K562 (cell line): ENCODE measurements around the gene MIX23. TPM values are rescaled to one million over a fixed set of nuclear protein-coding genes. Genes with fewer than 3 reads are reported as not detected.

ENCODE experiments used
- ATAC-seq: fragments of 200-7000 bp; cut with Tn5 transposase; 3 replicates; pipeline ENCODE4 v1.9.1; 2020; ENCODE audit warnings: moderate library complexity
- BruUV-seq: library from RNA; stranded (reverse); fragments of 400-500 nt; replicated peaks from 2 replicates; lab custom pipeline; 2021; lab: Mats Ljungman, UMichigan
- CTCF ChIA-PET: fragments of 300-600 bp; formaldehyde crosslinking; extraction: SDS; loops from one replicate; lab custom pipeline; 2021; ENCODE audit warnings: low intra/inter-chr PET ratio; lab: Yijun Ruan, JAX
- POLR2A ChIA-PET: fragments of 300-600, 350-650 bp; sonication (Branson Sonifier 250); formaldehyde crosslinking; extraction: SDS; loops from one replicate; lab custom pipeline; 2021; ENCODE audit warnings: antibody characterized with exemption, inconsistent platforms; lab: Yijun Ruan, JAX
- DNase-seq, 4 experiments: peaks; one replicate each; pipeline versions ENCODE4 v3.0.0 to v3.0.0-alpha.2; 2011 to 2018; ENCODE audit warnings: low spot score in 3 of 4, mixed read lengths in 3 of 4; ENCODE audit errors: extremely low read depth in 1 of 4
- FAIRE-seq: peaks from 2 replicates; lab custom pipeline; 2011; peaks lifted over from hg19 to GRCh38; lab: Jason Lieb, UNC
- H2AFZ ChIP-seq: 2 replicates; pipeline ENCODE4 v1.6.0; 2011; ENCODE audit warnings: low read depth, low read length, control low read depth, inconsistent platforms
- H3K27ac ChIP-seq: fragments of 200-600 bp; 3 replicates; pipeline ENCODE4 v1.8.0; 2011; ENCODE audit warnings: low read depth, mild to moderate bottlenecking, control low read depth, inconsistent platforms, low read length, moderate library complexity, mixed read lengths; ENCODE audit errors: extremely low read depth
- H3K27me3 ChIP-seq, 2 experiments: fragments of 300-600 bp in 1 of 2; 2 replicates in 1 of 2; 3 replicates in 1 of 2; pipeline versions ENCODE4 v1.6.0 to v1.8.0; 2011; ENCODE audit warnings: inconsistent platforms in 2 of 2, low read length in 2 of 2, mild to moderate bottlenecking in 1 of 2, mixed read lengths in 1 of 2, moderate library complexity in 1 of 2; ENCODE audit not compliant: control insufficient read depth in 2 of 2, insufficient read depth in 2 of 2
- H3K36me3 ChIP-seq: fragments of 300-600 bp; 3 replicates; pipeline ENCODE4 v1.8.0; 2011; ENCODE audit warnings: mild to moderate bottlenecking, low read length, inconsistent platforms; ENCODE audit not compliant: control insufficient read depth, insufficient read depth
- H3K4me1 ChIP-seq, 2 experiments: fragments of 200-600 bp in 1 of 2; replicated peaks in 1 of 2; 2 replicates in 1 of 2; 3 replicates in 1 of 2; pipeline versions ENCODE4 v1.5.1 to v1.8.0; 2011; ENCODE audit warnings: inconsistent platforms in 2 of 2, low read length in 2 of 2, mild to moderate bottlenecking in 1 of 2, mixed read lengths in 1 of 2, moderate library complexity in 1 of 2; ENCODE audit not compliant: control insufficient read depth in 2 of 2, insufficient read depth in 2 of 2
- H3K4me2 ChIP-seq: 2 replicates; pipeline ENCODE4 v1.6.1; 2011; ENCODE audit warnings: low read length, control low read depth, inconsistent platforms, mixed read lengths; ENCODE audit not compliant: insufficient read depth
- H3K4me3 ChIP-seq: fragments of 200-600 bp; sonication (generic), shearing (Covaris generic); 2 replicates; pipeline ENCODE4 v1.5.1; 2016; ENCODE audit warnings: control low read depth, inconsistent platforms
- H3K79me2 ChIP-seq: fragments of 200-600 bp; 3 replicates; pipeline ENCODE4 v1.8.0; 2011; ENCODE audit warnings: low read length, inconsistent platforms; ENCODE audit not compliant: control insufficient read depth, insufficient read depth
- H3K9ac ChIP-seq, 2 experiments: 2 replicates each; pipeline versions ENCODE4 v1.6.0 to v1.6.1; 2011; ENCODE audit warnings: low read depth in 2 of 2, low read length in 2 of 2, control low read depth in 1 of 2, inconsistent platforms in 1 of 2, mild to moderate bottlenecking in 1 of 2, mixed read lengths in 1 of 2; ENCODE audit not compliant: insufficient read depth in 1 of 2
- H3K9me1 ChIP-seq: one replicate; pipeline ENCODE4 v1.6.0; 2011; ENCODE audit warnings: inconsistent platforms, mild to moderate bottlenecking, low read length, moderate library complexity; ENCODE audit not compliant: control insufficient read depth, insufficient read depth
- H3K9me3 ChIP-seq: replicated peaks from 2 replicates; pipeline ENCODE4 v1.5.1; 2011; ENCODE audit warnings: low read depth, low read length, inconsistent platforms; ENCODE audit not compliant: control insufficient read depth, insufficient read depth
- H4K20me1 ChIP-seq: replicated peaks from 2 replicates; pipeline ENCODE4 v1.6.1; 2011; ENCODE audit warnings: low read length, inconsistent platforms, mixed read lengths; ENCODE audit not compliant: control insufficient read depth, insufficient read depth
- C11orf30 ChIP-seq: fragments of 450-650 bp; IDR thresholded peaks from 2 replicates; pipeline ENCODE4 v1.6.1; 2016; ENCODE audit warnings: low read depth, mild to moderate bottlenecking
- CHD4 ChIP-seq: fragments of 200-600 bp; sonication (generic); IDR thresholded peaks from 3 replicates; pipeline ENCODE4 v1.6.1; 2012; ENCODE audit warnings: low read depth, mild to moderate bottlenecking, mixed read lengths, low read length, inconsistent platforms; ENCODE audit not compliant: insufficient read depth, insufficient replicate concordance, poor library complexity, severe bottlenecking
- HOXB6 ChIP-seq: fragments of 250-450 bp; sonication (Bioruptor Pico); IDR thresholded peaks from 2 replicates; pipeline ENCODE4 v1.5.1; 2022; ENCODE audit warnings: mild to moderate bottlenecking, borderline replicate concordance
- NBN ChIP-seq: fragments of 450-650 bp; IDR thresholded peaks from 2 replicates; pipeline ENCODE4 v1.6.1; 2016; ENCODE audit warnings: low read depth, mild to moderate bottlenecking
- NCOR1 ChIP-seq: fragments of 450-650 bp; IDR thresholded peaks from 2 replicates; pipeline ENCODE4 v1.6.1; 2016; ENCODE audit warnings: mild to moderate bottlenecking, moderate library complexity
- POLR3G ChIP-seq: IDR thresholded peaks from 2 replicates; pipeline ENCODE4 v1.6.1; 2011; ENCODE audit not compliant: insufficient read length, insufficient replicate concordance; ENCODE audit errors: extremely low read depth
- SLC30A9 ChIP-seq: fragments of 250-450 bp; sonication (Bioruptor Pico); IDR thresholded peaks from 2 replicates; pipeline ENCODE4 v1.8.0; 2022; ENCODE audit warnings: mild to moderate bottlenecking, moderate library complexity
- SRSF9 ChIP-seq: fragments of 200-400 bp; formaldehyde crosslinking; IDR thresholded peaks from 2 replicates; pipeline ENCODE4 v1.6.1; 2017; ENCODE audit warnings: low read depth, low read length, borderline replicate concordance
- TAL1 ChIP-seq: fragments of 450-650 bp; IDR thresholded peaks from 2 replicates; pipeline ENCODE4 v1.6.1; 2016; ENCODE audit warnings: mild to moderate bottlenecking
- TCF7L2 ChIP-seq: fragments of 150-350 bp; IDR thresholded peaks from 2 replicates; pipeline ENCODE4 v1.6.1; 2016; ENCODE audit warnings: low read depth, mild to moderate bottlenecking, low read length, moderate library complexity
- ZMIZ1 ChIP-seq, 2 experiments: fragments of 150-350 bp in 1 of 2; IDR thresholded peaks; 2 replicates each; pipeline ENCODE4 v1.6.1; 2012 to 2016; ENCODE audit warnings: low read depth in 2 of 2, low read length in 2 of 2, mild to moderate bottlenecking in 1 of 2, moderate library complexity in 1 of 2
- ZNF23 ChIP-seq: fragments of 250-450 bp; sonication (Bioruptor Pico); IDR thresholded peaks from 2 replicates; pipeline ENCODE4 v1.4.0; 2020; ENCODE audit warnings: mild to moderate bottlenecking
- ZNF239 ChIP-seq: fragments of 250-450 bp; sonication (Bioruptor Pico); IDR thresholded peaks from 2 replicates; pipeline ENCODE4 v1.4.0; 2020; ENCODE audit warnings: mild to moderate bottlenecking
- ZNF316 ChIP-seq: fragments of 450-650 bp; IDR thresholded peaks from 2 replicates; pipeline ENCODE4 v1.6.1; 2016
- WGBS: fragments of 100-300 bp; shearing (Covaris generic); methylation state at CpG from one replicate; pipeline ENCODE4 v1.1.6; 2016; ENCODE audit warnings: low coverage, mixed read lengths; ENCODE audit not compliant: insufficient coverage; ENCODE audit errors: missing lambda C conversion rate; 5-methylcytosine and 5-hydroxymethylcytosine counted together
- in situ Hi-C: fragments of 300-500 bp; cut with MboI; formaldehyde crosslinking; loops from 4 replicates; pipeline ENCODE4 v1.15.0; 2018; ENCODE audit warnings: inconsistent platforms, mixed read lengths
- intact Hi-C: fragments of 100-400 bp; cut with micrococcal nuclease; formaldehyde crosslinking; loops from 2 replicates; pipeline ENCODE4 v1.14.2; 2022
- polyA plus RNA-seq, 8 experiments: library from polyadenylated mRNA; depleted of rRNA in 4 of 8; stranded (reverse) in 5 of 8; unstranded in 3 of 8; fragments of >200 nt; fragmentation: Nextera tagmentation in 2 of 8; fragmentation: Illumina TruSeq in 1 of 8; extraction: Ambion mirVana in 2 of 8; extraction: Trizol in 1 of 8; gene quantifications; 2 replicates each; pipeline versions ENCODE4 v1.2.1 to v1.2.3, GENCODE V29; 2011 to 2014; ENCODE audit warnings: inconsistent platforms in 1 of 8, missing spikeins in 1 of 8
- total RNA-seq, 7 experiments: library from RNA; depleted of rRNA in 6 of 7; stranded (reverse); fragments of >200 nt in 6 of 7; fragmentation: Illumina TruSeq in 2 of 7; extraction: Trizol in 2 of 7; gene quantifications; 2 replicates each; pipeline versions ENCODE4 v1.2.1 to v1.2.3, GENCODE V29; 2011 to 2021; ENCODE audit warnings: low replicate concordance in 1 of 7

Gene MIX23
- total and polyA plus RNA-seq, 9 of the 15 experiments (the other 6 are each of a cell fraction or from before 2014, with no cell fraction given) = 45.5 to 185 (median 106) TPM

- ATAC-seq = no peak
- H3K79me2 ChIP-seq = no peaks in the 10 kb centered on the region
These were observed 44.9 kb upstream of the MIX23 start for GRCh38 chr3:122427857-122428471.

More at GRCh38 chr3:122427857-122428471, 44.9 kb upstream of the MIX23 start:
- FAIRE-seq (no peak), DNase-seq (no peak)
- no peak overlapping the region for H3K9ac ChIP-seq
- no peaks in the 10 kb centered on the region for H4K20me1 ChIP-seq
- no TSS peak for BruUV-seq
- ChIA-PET POLR2A (no interaction called here), CTCF (no interaction called here)
- 59% methylated on average over 2 of the region's 2 CpGs for WGBS
- H3K4me1 ChIP-seq = no peaks in the 10 kb centered on the region
- H3K27ac ChIP-seq = no peak overlapping the region
- H3K4me3 ChIP-seq = no peak overlapping the region
- H3K27me3 ChIP-seq = no peaks in the 10 kb centered on the region
- TF ChIP-seq HOXB6 (CRISPR knock-in tag) (no peak), SLC30A9 (CRISPR knock-in tag) (no peak), NBN (no peak), CHD4 (no peak), SRSF9 (no peak), NCOR1 (no peak), POLR3G (no peak), ZNF316 (peak; percentile 52), TCF7L2 (no peak), C11orf30 (0 out of 2 replicates have a peak, but pooled peaks have one; percentile 9), ZNF239 (CRISPR knock-in tag) (no peak), TAL1 (no peak), ZMIZ1 (IDR thresholded peaks at IDR 0.05; ENCODE audit: low read depth in 2 of 2, low read length in 2 of 2) (no peak), ZNF23 (CRISPR knock-in tag) (no peak)
- H3K9me1 ChIP-seq = no peaks in the 10 kb centered on the region
- H2AFZ ChIP-seq = no peak overlapping the region
- no peak overlapping the region for H3K4me2 ChIP-seq
- no peaks in the 10 kb centered on the region for H3K9me3 ChIP-seq
- intact Hi-C loops = no loop called here
- in situ Hi-C loops = no loop called here
- peaks cover 78% of the 10 kb centered on the region for H3K36me3 ChIP-seq
